ENCODE data around the gene ACE2.

Gene ACE2

DNA sequence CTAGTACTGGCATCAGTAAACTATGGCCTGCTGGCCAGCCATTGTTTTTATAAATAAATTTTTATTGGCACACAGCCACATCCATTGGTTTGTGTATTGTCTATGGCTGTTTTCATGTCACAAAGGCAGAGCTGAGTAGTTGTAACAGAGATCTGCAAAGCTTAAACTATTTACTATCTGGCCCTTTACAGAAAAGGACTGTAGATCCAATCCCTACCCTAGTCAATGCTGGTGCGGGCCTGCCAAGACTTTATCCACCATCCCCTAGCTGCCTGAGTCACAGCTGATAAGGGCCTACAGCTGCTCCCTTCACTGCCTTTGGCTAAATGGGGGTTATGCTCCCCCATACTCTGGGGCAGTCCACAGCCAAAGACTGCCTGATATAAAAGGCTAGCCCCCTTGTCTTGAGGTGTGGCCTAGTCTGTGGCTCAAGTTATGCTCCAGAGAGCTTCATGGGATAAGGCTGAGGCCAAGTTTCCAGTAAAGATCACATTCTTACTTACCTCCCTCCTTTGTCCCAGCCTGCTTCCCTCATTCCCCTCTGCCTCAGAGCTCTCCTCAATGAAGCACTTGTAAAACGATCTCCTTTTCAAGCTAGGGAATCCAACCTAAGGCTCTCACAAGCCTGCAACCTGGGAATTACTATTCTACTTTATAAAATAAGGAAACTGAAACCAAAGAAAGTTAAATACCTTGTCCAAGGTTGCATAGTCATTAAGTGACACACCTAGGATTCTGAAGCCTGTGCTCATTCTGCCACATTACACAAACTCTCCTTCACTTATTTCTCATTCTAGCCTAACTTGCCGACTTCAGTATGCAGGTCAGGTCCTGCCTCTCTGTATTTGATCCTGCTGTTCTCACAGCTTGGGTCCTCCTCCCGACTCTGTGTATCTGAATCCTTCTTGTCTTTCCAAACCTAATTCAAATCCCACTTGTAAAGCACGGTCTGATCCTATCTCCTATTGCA is 20.7 kb downstream of the ACE2 start:
- H3K4me3 ChIP-seq (ENCODE audit: low read depth, low read length): no peak overlapping the region

DNA sequence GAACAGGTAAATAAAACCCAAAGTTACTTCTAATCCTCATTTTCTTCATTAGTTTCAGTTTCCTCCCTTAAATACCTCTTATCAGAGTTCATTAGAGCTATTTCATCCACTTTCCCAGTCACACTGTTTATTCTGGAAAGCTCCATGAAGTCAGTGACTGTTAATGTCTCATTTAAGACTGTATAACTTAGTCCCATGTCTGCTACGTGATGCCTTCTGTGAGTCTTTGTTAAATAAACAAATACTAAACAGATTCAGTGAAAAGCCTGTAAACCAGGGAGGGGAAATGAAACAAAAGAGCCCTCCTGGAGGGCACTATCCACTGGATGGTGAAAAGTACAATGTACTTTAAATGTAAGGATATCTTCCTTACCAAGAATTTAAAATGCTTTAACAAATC is 24.7 kb downstream of the ACE2 start:
- no peak overlapping the region for H3K4me3 ChIP-seq (ENCODE audit: low read depth, low read length)

- no peak overlapping the region for H3K4me3 ChIP-seq (ENCODE audit: low read depth, low read length)
These were observed 26.7 kb downstream of the ACE2 start for GRCh38 chrX:15574017-15574416.

- no peak overlapping the region for H3K4me3 ChIP-seq (ENCODE audit: low read depth, low read length)
These were observed 30.6 kb downstream of the ACE2 start for GRCh38 chrX:15570145-15570544.

GRCh38 chrX:15567886-15568616 is 32.7 kb downstream of the ACE2 start:
- no peak overlapping the region for H3K4me3 ChIP-seq (ENCODE audit: low read depth, low read length)

DNA sequence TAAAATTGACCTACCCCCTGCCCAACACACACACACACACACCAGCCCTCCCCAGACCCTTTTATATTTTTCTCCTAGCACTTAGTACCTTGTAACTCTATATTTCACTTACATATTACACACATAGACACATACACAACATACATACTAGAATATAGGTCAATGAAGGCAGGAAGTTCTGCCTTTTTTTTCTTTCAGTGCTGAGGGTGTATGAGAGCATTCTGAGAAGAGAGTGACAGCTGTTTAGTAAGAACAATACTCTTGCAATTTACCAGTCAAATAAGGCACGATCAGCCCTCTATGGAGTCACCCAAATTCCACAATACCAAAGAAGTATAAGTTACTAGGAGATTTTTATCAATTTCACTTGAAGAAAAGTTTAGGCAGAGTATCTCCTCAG is 33.5 kb downstream of the ACE2 start:
- H3K4me3 ChIP-seq (ENCODE audit: low read depth, low read length): no peak overlapping the region

DNA sequence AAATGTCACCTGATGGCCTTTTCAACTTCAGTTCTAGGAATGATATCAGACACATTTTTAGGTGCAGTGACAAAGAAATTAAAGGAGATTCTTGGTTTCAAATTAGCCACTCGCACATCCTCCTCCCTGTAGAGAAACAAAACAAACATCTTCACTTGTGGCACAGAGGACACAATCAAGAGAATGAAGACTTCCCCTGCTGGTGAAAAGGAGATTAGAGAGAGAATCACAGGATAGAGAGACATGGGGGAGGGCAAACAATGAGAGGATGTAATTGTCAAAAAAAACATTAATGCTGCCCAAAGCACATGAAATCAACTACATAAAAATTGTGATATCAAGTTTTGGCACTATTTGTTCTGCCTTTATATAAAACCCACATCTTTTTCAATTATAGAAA is 34.5 kb downstream of the ACE2 start:
- H3K4me3 ChIP-seq (ENCODE audit: low read depth, low read length): no peak overlapping the region

GRCh38 chrX:15564981-15565579 is 35.7 kb downstream of the ACE2 start:
- no peak overlapping the region for H3K4me3 ChIP-seq (ENCODE audit: low read depth, low read length)

DNA sequence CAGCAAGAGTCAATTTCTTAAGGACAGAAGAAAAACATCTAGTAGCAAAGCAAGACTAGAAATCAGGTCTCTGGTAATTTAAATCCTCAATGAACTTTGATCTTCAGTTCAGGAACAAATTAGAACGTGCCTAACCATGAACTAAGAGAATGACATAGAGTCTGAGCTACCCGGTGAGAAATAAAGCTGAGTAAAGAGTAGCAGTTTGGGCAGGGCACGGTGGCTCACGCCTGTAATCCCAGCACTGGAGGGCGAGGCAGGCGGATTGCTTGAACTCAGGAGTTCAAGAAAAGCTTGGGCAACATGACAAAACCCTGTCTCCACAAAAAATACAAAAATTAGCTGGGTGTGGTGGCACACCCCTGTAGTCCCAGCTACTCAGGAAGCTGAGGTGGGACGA is 37.7 kb downstream of the ACE2 start:
- no peak overlapping the region for H3K4me3 ChIP-seq (ENCODE audit: low read depth, low read length)

- no peak overlapping the region for H3K4me3 ChIP-seq (ENCODE audit: low read depth, low read length)
These were observed 39.8 kb downstream of the ACE2 start for GRCh38 chrX:15560924-15561323.

- H3K4me3 ChIP-seq (ENCODE audit: low read depth, low read length): no peak overlapping the region
These were observed 41.5 kb downstream of the ACE2 start for GRCh38 chrX:15559227-15559626.

- no peak overlapping the region for H3K4me3 ChIP-seq (ENCODE audit: low read depth, low read length)
These were observed 51.4 kb downstream of the ACE2 start for GRCh38 chrX:15549189-15550012.

- no peak overlapping the region for H3K4me3 ChIP-seq (ENCODE audit: low read depth, low read length)
These were observed 53.4 kb downstream of the ACE2 start for GRCh38 chrX:15547356-15547755.

- no peak overlapping the region for H3K4me3 ChIP-seq (ENCODE audit: low read depth, low read length)
These were observed 54.0 kb downstream of the ACE2 start for GRCh38 chrX:15546745-15547144.

- no peak overlapping the region for H3K4me3 ChIP-seq (ENCODE audit: low read depth, low read length)
These were observed 70.4 kb downstream of the ACE2 start for GRCh38 chrX:15530318-15530717.

DNA sequence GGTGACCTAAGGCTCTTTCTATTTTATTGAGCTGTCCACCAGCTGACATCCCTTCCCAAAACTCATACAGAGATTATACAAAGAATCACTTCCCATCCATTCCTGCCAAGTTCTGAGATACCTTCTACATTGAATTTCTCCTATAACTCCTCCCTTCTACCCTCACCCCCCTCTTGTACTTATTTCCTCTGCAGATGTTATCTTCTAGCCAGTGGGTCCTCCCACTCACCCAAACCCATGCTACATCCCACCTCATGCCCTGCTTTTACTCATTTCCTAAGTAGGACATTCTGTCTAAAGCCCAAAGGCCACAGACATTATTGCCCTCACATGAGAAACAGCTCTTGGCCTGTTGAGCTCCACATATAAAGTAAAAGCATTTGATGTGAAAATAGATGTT is 71.6 kb downstream of the ACE2 start:
- H3K4me3 ChIP-seq (ENCODE audit: low read depth, low read length): no peak overlapping the region

GRCh38 chrX:15525664-15526416 is 74.9 kb downstream of the ACE2 start:
- H3K4me3 ChIP-seq (ENCODE audit: low read depth, low read length): no peak overlapping the region

DNA sequence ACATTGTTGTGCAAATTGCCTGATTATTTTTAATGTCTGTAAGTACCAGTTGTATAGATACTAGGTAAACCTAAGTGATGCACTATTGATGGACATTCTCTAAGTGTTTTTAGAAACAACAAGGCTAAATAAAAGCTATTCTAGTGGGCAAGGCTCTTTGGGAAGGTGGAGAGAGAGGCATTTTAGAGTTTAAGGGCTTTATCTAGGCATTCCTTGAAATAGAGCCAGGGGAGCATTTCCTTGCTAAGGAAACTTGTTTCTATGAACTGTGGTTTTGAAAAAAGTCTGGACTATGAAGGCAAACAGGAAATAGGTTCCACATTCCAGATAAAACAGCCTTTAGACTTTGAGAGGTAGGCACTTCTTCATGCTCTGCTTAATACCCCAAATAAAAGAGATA is 76.3 kb downstream of the ACE2 start:
- H3K4me3 ChIP-seq (ENCODE audit: low read depth, low read length): no peak overlapping the region

DNA sequence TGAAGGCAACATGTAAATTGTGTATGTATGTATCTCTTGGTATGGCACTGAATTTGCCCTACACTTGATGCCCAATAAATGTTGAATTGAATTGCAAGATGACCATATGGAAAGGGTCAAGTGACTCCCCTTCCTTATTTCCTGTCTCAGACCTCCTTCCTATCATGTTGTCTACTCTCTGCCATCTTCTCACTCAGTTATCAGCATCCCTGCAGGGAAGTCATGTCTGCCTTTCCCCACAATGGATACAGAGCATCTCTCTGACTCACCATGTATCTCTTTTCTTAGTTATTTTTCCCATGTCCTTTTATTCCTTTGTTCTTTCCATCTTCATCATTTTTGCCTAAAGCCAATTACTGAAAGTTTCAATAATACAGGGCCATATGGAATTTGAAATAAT is 77.7 kb downstream of the ACE2 start:
- H3K4me3 ChIP-seq (ENCODE audit: low read depth, low read length): no peak overlapping the region

DNA sequence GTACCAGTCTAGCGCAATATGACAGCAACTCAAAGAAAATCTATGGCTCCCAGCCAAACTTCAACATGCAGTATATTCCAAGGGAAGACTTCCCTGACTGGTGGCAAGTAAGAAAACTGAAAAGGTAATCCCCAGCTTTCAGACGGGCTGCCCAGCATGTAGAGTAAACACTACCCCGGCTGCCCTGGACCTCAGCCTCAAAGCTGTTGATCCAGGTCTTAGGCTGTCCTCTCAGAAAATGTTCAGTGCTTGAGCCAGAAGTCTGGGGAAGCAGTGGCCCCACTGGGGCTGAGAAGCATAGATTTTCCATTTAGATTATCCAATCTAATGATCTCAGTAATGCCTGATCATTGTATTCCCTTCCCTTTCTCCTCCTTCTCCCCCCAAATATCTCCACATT is 78.3 kb downstream of the ACE2 start:
- no peak overlapping the region for H3K4me3 ChIP-seq (ENCODE audit: low read depth, low read length)

All from iPS-11a (cell line).